ENCODE measurements around the gene SLK.
A peak's percentile ranks its signal among the peaks of the same experiment; 100 is the strongest.

The SLK gene

DNA sequence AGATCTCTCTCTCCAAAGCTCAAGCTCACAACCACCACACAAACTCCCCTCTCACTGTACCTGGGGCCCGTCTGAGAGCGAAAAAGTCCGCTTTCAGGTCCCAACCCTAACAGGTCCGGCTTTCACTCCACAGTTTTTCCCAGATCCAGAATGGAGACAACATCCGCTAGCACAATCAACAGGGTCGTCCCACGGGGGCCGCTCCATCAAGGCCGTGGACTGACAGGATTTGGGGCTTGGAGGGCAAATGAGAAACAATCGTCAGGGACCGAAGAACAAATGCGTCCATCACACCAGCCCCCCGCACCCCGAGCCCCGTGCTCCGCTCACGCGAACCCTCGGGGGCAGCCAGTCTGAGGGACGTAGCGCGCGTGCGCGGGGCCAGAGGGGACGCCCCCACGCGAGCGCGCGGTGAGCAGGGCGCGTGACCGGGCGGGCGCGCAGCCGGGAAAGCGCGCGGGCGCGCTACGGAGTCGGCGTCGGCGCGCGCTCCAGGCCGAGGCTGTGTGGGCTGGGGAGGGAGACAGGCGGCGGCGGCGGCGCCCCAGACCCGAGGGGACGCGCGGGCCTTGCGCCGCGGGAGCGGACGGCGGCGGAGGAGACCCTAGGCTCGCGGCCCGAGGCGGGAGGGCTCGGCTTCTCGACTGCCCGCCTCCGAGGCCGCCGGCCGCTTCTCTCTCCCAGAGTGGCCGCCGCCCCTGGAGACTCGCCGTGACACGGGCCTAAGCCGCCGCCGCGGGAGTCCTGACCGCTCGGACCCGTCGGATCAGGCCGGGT lies at the start of gene SLK:
Gene SLK (plus strand): TSS at position 470 of the 777 bp plus-strand sequence. CDS start 606 bp downstream, outside the sequence.
- DNase-seq (ENCODE audit: insufficient read length, low spot score) (peak; percentile 58), FAIRE-seq (no peak)
- TF ChIP-seq, protein P1, sequence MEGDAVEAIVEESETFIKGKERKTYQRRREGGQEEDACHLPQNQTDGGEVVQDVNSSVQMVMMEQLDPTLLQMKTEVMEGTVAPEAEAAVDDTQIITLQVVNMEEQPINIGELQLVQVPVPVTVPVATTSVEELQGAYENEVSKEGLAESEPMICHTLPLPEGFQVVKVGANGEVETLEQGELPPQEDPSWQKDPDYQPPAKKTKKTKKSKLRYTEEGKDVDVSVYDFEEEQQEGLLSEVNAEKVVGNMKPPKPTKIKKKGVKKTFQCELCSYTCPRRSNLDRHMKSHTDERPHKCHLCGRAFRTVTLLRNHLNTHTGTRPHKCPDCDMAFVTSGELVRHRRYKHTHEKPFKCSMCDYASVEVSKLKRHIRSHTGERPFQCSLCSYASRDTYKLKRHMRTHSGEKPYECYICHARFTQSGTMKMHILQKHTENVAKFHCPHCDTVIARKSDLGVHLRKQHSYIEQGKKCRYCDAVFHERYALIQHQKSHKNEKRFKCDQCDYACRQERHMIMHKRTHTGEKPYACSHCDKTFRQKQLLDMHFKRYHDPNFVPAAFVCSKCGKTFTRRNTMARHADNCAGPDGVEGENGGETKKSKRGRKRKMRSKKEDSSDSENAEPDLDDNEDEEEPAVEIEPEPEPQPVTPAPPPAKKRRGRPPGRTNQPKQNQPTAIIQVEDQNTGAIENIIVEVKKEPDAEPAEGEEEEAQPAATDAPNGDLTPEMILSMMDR (IDR thresholded peaks at IDR 0.05; ENCODE audit: insufficient read depth, missing control alignments) = no peak

DNA sequence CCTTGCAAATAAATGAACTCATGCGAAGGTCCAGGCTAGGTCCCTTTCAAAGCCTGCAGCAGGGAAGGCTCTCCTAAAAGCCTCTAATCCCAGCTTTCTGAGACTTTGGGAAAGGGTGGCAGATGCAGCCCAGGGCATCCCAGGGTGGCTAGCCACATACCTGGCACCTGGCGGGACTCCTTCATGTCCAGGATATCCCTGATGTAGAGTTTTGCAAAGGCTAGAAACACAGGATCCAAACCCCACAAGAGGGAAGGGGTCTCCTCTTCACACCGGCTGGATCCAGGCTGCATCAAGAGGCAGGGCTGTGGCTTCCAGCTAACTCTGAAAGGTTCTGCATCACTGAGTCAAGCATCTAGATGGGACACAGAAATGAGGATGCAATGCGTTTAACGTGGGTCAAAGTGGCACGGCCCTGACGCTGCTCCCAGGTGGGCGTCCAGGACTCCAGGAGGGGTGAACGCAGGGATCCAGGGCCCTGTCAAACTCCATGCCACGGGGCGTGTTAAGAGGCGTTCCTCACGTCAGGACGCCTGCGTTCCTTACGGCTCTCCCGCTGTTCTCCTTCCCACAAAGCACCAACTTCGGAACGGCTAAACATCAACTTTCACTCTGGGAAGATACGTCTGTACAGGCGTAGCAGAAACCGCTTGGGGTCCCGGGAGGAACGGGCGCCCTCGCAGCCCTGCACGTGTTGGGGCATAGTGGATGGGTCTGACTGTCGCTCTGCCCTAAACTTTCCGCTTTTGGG lies 49.5 kb upstream of the SLK start:
- DNase-seq (ENCODE audit: insufficient read length, low spot score) = no peak
- FAIRE-seq = no peak
- TF ChIP-seq, protein P1 (IDR thresholded peaks at IDR 0.05; ENCODE audit: insufficient read depth, missing control alignments) = no peak

DNA sequence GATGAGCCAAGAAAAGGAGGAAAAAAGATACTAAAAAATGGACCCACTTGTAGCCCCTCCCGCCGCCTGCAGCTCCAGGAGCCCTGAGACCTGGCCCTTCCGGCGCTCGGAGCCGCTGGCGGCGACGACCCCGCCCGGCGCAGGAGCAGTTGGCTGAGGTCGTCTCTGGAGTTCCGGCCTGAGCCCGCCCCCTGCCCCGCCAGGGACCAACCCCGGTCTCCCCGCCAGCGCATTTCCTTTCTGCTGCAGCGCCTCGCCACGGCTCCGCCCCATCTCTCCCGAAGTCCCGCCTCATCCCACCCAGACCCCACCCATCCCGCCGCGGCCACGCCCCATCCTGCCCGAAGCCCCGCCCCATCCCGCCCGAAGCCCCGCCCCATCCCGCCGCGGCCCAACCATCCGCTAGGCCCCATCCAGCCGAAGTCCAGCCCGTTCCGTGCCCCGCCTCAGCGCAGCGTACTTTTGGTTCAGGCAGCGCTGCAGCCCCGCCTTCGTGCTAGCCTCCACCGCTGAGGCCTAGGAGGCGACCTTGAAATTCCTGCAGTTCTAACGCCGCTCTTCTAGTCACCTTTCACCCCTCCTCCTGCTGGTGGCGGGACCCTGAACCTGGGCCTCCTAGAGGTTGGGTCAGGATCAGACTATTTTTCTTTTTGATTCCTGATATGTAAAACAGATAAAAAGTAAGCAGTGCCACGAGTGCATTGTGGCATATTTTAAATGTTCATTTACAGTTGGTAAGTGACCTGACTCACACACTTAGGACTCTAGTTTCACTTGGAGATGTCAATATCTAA lies 48.7 kb upstream of the SLK start, which contains the start of gene STN1:
Gene STN1 (minus strand): TSS at position 132 of the 794 bp plus-strand sequence. CDS start 590 bp downstream, outside the sequence.
- TF ChIP-seq, protein P1 (IDR thresholded peaks at IDR 0.05; ENCODE audit: insufficient read depth, missing control alignments) = no peak
- DNase-seq (ENCODE audit: insufficient read length, low spot score) (peak; percentile 51), FAIRE-seq (no peak)

DNA sequence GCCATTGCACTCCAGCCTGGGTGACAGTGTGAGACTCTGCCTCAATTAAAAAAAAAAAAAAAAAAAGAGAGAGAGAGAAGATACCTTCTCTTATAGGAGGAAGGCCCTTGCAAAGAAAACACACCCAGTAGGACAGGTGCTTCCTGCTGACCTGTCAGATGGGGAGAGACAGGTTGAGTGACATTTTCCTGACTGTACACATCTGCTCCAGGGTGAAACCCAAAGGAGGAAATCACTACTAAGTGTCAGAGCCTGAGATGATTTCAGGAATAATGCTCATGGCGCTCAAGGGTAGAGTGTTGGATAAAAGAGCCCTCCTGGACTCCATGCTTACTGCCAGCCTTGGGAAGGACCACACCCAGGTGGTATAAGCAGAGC lies 47.3 kb upstream of the SLK start:
- DNase-seq (ENCODE audit: insufficient read length, low spot score) (no peak), FAIRE-seq (no peak)
- TF ChIP-seq, protein P1 (IDR thresholded peaks at IDR 0.05; ENCODE audit: insufficient read depth, missing control alignments) = no peak

DNA sequence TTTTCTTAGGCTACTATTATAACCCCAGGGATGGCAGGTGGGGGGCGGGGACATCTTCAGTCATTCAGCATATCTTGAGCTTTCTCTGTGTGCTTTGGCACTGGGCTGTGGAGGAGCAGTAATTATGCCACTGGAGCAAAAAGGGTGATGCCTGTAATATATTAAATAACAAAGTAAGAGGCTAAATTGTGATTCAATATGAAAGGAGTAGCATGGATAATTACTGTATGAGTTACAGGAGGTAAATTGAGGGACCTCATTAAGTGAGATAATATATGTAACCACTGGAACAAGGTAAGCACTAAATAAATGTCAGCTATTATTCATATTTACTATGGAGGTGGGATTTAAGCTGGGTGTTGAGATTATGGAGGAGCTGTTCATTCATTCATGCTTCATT lies 45.7 kb upstream of the SLK start:
- TF ChIP-seq, protein P1 (IDR thresholded peaks at IDR 0.05; ENCODE audit: insufficient read depth, missing control alignments) = no peak
- no peak for DNase-seq (ENCODE audit: insufficient read length, low spot score)

DNA sequence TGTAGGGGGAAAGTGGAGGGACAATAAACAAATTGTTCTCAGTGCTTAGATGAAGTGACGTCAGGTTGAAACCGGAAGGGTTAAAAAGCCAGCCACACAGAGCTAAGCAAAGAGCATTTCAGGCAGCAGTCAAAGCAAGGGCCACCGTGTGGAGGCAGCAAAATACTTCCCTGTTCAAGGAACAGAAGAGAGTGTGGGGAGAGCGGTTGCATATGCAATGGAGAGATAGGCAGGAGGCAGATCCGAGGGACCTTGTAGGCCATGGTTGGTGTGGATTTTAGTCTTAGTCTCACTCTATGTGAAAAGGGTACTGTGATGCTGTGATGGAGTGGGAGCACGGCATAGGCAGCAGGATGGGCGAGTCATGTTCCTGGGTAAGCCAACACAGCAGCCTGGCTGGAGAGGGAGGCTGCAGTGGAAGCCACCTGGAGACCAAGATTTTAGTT lies 45.2 kb upstream of the SLK start:
- FAIRE-seq (no peak), DNase-seq (ENCODE audit: insufficient read length, low spot score) (no peak)
- TF ChIP-seq, protein P1 (IDR thresholded peaks at IDR 0.05; ENCODE audit: insufficient read depth, missing control alignments) = peak; percentile 14

More for the DNA sequence above, 45.7 kb upstream of the SLK start:
- no peak for FAIRE-seq

Data from D721Med (cell line).